Psoas muscle (tissue), 8 donors: ENCODE data around the gene PPP3CA. TPM values are rescaled to one million over a fixed set of nuclear protein-coding genes. Genes with fewer than 3 reads are reported as not detected.

Experiments used
- ATAC-seq, 4 donors: fragments of 200-7000 bp; cut with Tn5 transposase; one replicate each; pipeline ENCODE4 v1.9.1; 2020; ENCODE audit warnings: moderate library complexity in 3 of 4, mild to moderate bottlenecking in 2 of 4
- DNase-seq, 2 donors: peaks; one replicate each; pipeline ENCODE4 v3.0.0-alpha.2; 2020
- H3K27ac ChIP-seq: fragments of 200-600 bp; one replicate; pipeline ENCODE4 v1.8.0; 2022
- H3K27me3 ChIP-seq, 3 donors: fragments of 200-600 bp in 1 of 3; one replicate each; pipeline versions ENCODE4 v1.6.1 to v1.8.0; 2013 to 2022; ENCODE audit warnings: low read length in 2 of 3, mild to moderate bottlenecking in 2 of 3, moderate library complexity in 1 of 3; ENCODE audit not compliant: insufficient read depth in 3 of 3
- H3K36me3 ChIP-seq, 2 donors: fragments of 200-600 bp in 1 of 2; one replicate each; pipeline versions ENCODE4 v1.6.1 to v1.8.0; 2013 to 2022; ENCODE audit warnings: low read depth in 1 of 2, mild to moderate bottlenecking in 1 of 2, moderate library complexity in 1 of 2; ENCODE audit not compliant: insufficient read depth in 1 of 2
- H3K4me1 ChIP-seq: fragments of 200-600 bp; one replicate; pipeline ENCODE4 v1.8.0; 2022
- H3K4me3 ChIP-seq: fragments of 200-600 bp; one replicate; pipeline ENCODE4 v1.8.0; 2022; ENCODE audit warnings: mild to moderate bottlenecking
- H3K9me3 ChIP-seq: fragments of 200-600 bp; one replicate; pipeline ENCODE4 v1.8.0; 2022
- CTCF ChIP-seq: fragments of 200-600 bp; IDR thresholded peaks from one replicate; pipeline ENCODE4 v1.8.0; 2022; ENCODE audit warnings: antibody characterized with exemption
- WGBS, 3 donors: extraction: QIAGEN DNeasy Blood & Tissue Kit; methylation state at CpG; one replicate each; pipeline versions ENCODE4 v1.1.6 to v1.1.7; 2013; 5-methylcytosine and 5-hydroxymethylcytosine counted together
- intact Hi-C, 2 donors: fragments of 100-400 bp; cut with DNase I; formaldehyde crosslinking; loops; one replicate each; pipeline versions ENCODE4 v1.11.0 to v1.14.2; 2022
- polyA plus RNA-seq, 3 donors: library from polyadenylated mRNA; stranded (reverse); fragments of 200-250 nt; gene quantifications; one replicate each; pipeline ENCODE4 v1.2.3, GENCODE V29; 2013
- total RNA-seq, 4 donors: library from RNA; stranded (reverse); fragmentation: NEBNext Ultra II Directional in 2 of 4; extraction: Animal tissue kit (Norgen Biotek cat#: 25700) in 2 of 4; gene quantifications; one replicate each; pipeline versions ENCODE4 v1.2.1 to v1.2.4, GENCODE V29; 2021 to 2023
- donor health status: healthy with polysubstance abuse.
- donor health status: DM: no; HTN: no; CAD: no; lungs with moderate emphysema.
- donor health status: Bipolar disorder and iron deficiency.
- donor health status: healthy.
- donor health status: DM: yes; HTN: yes; CAD: no.
- donor health status: DM: no; HTN: no; CAD: no.
- donor health status: DM: no; HTN: no; CAD: no.
- donor health status: DM: yes; HTN: yes; CAD: no.

Gene PPP3CA
- total and polyA plus RNA-seq, 7 donors = 10.4 to 65.9 (median 32.6) TPM

DNA sequence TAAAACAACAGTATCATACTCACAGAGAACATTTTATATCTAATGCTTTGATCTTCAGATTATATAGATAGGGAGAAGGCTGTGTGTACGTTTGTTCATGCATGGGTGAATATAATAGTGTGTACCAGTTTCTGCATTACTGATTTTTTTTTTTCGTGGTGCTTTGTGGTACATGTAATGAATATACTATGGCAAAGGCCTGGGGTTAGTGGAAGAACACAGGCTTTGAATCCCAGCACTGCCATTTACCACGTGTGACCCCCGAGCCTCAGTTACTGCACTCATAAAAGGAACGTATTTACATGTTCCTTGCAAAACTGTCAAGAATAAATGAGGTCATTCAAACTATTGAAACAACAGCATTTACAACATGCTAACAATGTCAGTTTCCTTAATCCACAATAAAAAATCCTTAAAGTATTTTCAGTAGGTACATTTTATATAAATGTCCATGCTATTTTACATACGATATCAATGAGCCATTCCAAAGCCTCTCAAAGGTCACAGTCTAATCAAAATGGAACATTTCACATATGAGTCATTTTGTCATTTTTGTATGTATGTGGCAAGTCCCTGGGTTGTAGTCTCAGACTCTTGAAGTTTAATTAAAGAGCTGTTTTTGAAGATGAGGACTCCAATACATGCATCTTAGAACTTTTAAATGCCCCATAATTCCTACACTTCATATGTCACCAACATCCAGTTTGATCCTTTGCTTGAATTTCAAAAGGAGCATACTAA lies 242.8 kb downstream of the PPP3CA start:
- DNase-seq = no peak
- Histone ChIP-seq H3K4me3 (no peak overlapping the region), H3K4me1 (peaks cover 23% of the 10 kb centered on the region), H3K27me3 (no peaks in the 10 kb centered on the region), H3K9me3 (no peaks in the 10 kb centered on the region), H3K36me3 (peaks cover 0 to 4% of the 10 kb centered on the region in 2 donors), H3K27ac (no peak overlapping the region)
- intact Hi-C loops = no loop called here
- 78 to 91% (median 86%) methylated on average over 6 of the region's 6 CpGs for WGBS, 3 donors
- TF ChIP-seq CTCF = no peak
- ATAC-seq = no peak

DNA sequence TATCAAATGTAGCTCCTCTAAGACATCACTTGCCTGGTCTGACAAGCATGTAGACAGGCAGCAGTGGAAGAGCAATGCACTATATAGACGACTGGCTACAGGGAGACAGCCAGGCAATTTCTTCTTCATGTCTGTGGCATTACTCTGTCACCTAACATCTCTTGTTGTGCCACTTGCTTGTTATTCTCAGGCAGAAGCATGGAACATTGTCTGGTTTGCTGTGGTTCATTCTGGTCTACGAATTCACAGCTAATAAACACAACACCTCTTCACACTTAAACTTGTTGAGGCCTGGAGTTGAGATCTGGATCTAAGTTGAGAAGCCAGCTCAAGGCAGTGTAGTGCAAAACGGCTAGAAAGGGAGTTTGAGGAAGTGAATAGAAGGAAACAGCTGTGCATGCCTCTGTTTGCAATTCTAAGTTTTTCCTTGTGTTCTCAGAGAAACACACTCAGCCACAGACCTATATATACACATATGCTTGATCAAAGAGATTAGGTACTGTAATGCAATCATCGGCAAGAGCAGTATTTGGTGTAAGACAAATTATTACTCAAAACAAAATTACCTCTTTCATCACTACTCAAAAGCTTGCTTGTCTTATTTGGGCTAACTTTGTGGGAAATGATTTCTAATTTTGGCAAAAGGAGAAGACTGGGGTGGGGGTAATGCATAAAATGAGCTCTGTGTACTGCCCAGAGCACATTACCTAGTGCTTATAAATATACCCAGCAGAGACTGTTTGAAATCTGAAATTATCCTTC lies 243.8 kb downstream of the PPP3CA start:
- DNase-seq = no peak
- Histone ChIP-seq H3K4me3 (no peak overlapping the region), H3K27ac (no peak overlapping the region), H3K4me1 (peaks cover 23% of the 10 kb centered on the region), H3K9me3 (no peaks in the 10 kb centered on the region), H3K27me3 (no peaks in the 10 kb centered on the region), H3K36me3 (peaks cover 0 to 4% of the 10 kb centered on the region in 2 donors)
- 29 to 40% (median 33%) methylated on average over 4 of the region's 4 CpGs for WGBS, 3 donors
- no peak for ATAC-seq
- intact Hi-C loops = no loop called here
- no peak for TF ChIP-seq CTCF

DNA sequence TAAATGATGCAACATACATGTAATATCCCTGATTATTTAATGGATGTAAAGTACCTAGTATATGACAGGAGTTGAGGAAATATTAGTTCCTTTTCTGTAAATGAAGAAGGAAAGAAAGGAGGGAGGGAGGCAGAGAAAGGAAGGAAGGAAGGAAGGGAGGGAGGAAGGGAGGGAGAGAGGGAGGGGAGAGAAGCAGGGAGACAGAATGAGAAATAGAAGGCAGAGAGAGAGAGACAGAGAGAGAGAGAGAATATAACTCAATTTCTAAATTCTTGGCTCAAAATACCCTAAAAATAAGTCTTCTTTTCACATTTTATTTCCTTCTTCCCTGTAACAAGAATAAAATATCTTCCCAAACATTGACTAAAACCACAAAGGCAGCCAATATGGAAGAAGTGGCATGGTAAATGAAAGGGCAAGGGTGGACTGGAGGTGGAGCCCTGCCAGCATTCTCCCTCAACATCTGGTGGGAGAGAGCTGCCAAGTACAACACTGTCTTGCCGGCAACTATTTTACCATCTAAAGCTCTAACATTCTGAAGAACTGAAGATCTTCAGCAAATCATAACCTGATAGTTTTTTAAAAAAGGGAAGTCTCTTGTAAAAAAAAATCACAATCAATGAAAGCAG lies 245.1 kb downstream of the PPP3CA start:
- WGBS, 3 donors = 11 to 29% (median 16%) methylated on average over 1 of the region's 1 CpG
- Histone ChIP-seq H3K27ac (no peak overlapping the region), H3K27me3 (no peaks in the 10 kb centered on the region), H3K36me3 (no peaks in the 10 kb centered on the region), H3K4me3 (no peak overlapping the region), H3K9me3 (no peaks in the 10 kb centered on the region), H3K4me1 (peaks cover 23% of the 10 kb centered on the region)
- DNase-seq (peak; percentile 31 to 52), ATAC-seq (peak in 1 of 4 donors; percentile 45)
- intact Hi-C loops = no loop called here
- no peak for TF ChIP-seq CTCF

DNA sequence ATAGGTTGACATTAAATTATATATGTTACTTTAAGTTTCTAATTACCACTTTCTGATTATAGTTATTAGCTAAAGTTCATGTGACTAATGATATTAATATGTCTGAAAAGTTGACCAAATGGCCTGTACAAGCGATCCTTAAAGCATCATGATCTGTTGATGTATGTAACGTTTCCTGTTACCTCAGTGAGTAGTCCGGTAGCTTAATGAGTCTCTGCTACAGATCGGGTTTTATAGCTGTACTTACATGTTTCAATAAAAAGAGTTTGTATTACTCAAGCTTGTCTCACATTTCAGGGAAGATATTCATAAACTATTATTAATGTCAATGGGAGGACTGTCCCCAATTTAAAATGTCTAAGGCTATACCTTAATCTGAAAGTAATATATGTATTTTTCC lies 246.3 kb downstream of the PPP3CA start:
- Histone ChIP-seq H3K9me3 (no peaks in the 10 kb centered on the region), H3K4me3 (no peak overlapping the region), H3K36me3 (no peaks in the 10 kb centered on the region), H3K4me1 (peaks cover 23% of the 10 kb centered on the region), H3K27ac (no peak overlapping the region), H3K27me3 (no peaks in the 10 kb centered on the region)
- ATAC-seq (peak in 1 of 4 donors; percentile 35), DNase-seq (no peak)
- no peak for TF ChIP-seq CTCF
- intact Hi-C loops = no loop called here
- WGBS, 3 donors = 64 to 89% (median 77%) methylated on average over 4 of the region's 4 CpGs
